Activated T-helper 1 cell treated with Interleukin-2 at 50 U/mL for 16 hours (primary cell): Measurements from ENCODE around the gene PRIMPOL.

Source experiments
- DNase-seq: peaks from one replicate; pipeline ENCODE4 v3.0.0-alpha.2; 2020; ENCODE audit warnings: low read depth

PRIMPOL gene

DNA sequence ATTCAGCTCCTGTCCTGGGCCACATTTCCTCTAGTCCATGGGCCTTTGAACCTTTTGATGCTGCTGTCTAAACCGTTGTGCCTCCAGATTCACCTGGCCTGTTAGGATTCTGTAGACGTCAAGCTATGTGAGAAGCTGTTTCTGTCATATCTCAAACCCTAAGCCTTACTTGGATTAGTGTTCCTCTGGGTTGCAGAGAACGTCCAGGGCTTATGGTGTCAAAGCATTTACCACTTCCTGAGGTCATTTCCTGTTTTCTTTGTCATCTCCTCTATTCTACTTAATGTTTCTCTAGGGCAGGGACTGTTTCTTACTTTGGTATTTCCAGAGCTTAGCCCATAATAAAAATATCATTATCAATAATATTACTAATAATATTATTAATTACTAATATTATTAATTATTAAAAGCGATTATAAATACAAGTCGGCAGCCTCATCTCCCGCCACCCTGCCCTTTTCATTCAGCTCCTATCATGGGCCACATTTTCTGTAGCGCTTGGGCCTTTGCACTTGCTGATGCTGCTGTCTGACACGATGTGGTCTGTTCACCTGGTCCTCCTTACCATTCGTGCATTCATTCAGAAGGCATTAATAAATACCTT is 19.1 kb downstream of the PRIMPOL start:
- no peak for DNase-seq

- DNase-seq = no peak
Measured at GRCh38 chr4:184669251-184669650, 19.7 kb downstream of the PRIMPOL start.

DNA sequence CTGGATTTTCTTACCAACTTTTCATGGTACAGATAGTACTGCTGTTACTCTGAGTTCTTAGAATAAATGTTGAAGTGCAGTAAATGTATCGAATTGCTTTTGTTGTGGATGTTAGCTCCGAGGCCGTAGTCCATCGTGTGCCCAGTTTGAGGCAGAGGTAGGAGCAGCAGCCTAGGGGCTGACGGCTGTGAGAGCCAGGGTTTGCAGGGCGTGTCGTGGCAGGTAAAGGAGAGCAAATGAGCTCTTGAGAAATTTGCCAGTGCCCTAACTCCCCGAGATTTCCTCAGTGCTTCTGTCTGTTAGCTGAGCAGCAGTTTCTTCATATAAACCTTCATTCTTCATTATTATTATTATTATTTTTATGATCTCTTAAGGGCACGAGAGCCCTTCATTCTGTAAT is 21.6 kb downstream of the PRIMPOL start:
- no peak for DNase-seq

GRCh38 chr4:184672741-184673140 is 23.2 kb downstream of the PRIMPOL start:
- DNase-seq = no peak

DNA sequence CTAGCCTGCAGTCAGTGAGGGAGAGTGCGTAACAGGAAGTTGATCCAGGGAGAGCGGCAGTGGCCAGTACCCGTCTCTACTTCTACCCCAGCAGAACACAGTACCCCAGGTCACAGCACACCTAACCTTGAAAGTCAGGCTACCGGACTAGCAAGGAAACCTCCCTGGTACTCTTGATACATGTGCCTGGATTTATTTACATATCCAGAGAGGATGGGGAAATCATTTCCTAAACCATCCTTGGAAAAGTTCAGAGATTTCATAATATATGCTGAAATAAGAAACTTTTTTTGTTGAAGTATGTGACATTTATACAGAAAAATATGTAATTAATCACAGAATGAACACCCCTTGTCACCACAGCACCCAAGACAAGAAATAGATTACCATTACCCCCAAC is 24.5 kb downstream of the PRIMPOL start:
- no peak for DNase-seq

DNA sequence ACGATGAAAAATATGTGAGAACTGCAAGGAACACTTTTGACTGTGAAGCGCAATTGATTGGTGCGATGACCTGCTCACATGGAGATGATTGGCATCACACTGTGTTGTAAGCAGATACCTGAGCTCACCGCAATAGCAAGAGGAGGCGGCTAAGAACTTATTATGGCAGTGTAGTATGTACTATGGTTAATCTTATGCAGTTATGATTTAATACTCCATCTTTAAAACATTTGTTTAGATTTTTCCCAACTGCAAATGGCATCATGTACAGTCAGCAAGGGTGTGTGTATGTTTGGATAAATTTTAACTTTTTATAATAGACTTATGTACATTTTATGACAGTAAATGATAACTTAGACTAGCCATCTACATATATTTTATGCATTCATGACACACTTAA is 25.5 kb downstream of the PRIMPOL start:
- no peak for DNase-seq

- no peak for DNase-seq
Measured at GRCh38 chr4:184675821-184676492, 26.4 kb downstream of the PRIMPOL start.

GRCh38 chr4:184680698-184681097 is 31.2 kb downstream of the PRIMPOL start:
- DNase-seq = no peak

DNA sequence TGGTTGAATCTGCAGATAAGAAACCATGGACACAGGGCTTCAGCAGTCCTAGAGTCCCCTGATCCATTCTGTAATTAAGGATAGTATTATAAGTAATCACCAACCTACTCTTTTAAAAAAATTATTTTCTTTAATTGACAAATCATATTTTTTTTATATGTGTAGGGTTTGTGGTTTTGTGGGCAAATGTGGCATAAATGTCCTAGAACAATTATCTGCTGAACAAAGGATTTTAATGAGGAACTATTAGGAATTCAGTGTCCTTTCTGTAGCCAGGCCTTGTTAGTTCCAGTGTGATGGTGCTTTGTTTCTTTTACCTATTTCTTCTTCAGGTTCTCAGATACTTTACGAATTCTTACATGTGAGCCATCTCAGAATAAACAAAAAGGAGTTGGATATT is 32.4 kb downstream of the PRIMPOL start:
- no peak for DNase-seq

GRCh38 chr4:184684491-184685189 is 35.1 kb downstream of the PRIMPOL start:
- no peak for DNase-seq

DNA sequence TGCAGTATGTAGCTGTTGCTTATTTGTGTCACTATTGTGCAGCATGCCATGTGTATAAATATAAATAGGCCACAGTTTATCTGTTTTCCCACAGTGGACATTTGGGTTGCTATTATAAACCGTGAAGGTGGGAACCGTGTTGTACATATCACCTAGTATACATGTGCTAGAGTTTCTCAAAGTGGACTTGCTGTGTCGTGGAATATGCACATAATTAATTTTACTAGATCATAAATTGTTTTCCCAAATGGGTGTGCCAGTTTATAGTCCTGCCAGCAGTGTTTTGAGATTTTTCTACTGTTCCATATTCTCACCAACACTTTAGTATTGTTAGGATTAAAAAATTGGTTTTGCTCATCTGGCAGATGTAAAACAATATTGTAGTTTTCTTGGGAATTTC is 38.5 kb downstream of the PRIMPOL start:
- no peak for DNase-seq

DNA sequence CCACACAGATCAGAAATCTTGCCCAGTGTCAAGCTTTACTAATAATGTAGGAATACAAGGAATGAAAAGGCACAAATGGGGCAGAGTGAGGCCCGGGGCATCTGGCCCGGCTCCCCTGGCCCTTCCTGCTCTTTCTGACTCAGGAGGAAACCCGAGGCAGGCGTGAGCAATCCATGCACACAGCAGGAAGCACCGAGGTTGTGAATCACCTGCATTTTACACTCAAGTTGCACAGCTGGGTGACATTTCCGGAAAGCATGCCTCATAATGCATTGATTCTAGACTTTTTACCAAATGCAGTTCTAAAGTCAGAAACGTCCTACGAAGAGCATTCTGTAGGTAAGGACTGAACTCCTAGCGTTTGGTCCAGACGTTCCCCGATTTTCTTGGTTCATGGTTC is 38.9 kb downstream of the PRIMPOL start:
- DNase-seq = no peak

DNA sequence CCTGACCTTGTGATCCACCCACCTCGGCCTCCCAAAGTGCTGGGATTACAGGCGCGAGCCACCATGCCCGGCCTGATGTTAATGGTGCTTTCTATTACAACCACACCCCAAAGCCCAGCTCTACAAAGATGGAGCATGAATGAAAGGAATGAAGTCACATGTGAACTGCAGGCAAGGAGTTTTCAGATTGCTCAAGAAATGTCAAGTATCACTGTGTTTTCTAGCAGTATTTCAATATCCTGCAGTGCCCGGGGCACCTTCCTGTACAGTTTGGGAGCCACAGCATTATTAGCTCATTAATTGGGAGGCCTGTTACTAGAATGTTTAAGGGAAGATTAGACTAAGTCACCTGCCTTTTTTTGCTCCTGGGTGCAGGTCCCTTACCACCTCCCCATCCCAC is 40.1 kb downstream of the PRIMPOL start:
- DNase-seq = no peak

- no peak for DNase-seq
Measured at GRCh38 chr4:184693056-184693455, 43.5 kb downstream of the PRIMPOL start.

DNA sequence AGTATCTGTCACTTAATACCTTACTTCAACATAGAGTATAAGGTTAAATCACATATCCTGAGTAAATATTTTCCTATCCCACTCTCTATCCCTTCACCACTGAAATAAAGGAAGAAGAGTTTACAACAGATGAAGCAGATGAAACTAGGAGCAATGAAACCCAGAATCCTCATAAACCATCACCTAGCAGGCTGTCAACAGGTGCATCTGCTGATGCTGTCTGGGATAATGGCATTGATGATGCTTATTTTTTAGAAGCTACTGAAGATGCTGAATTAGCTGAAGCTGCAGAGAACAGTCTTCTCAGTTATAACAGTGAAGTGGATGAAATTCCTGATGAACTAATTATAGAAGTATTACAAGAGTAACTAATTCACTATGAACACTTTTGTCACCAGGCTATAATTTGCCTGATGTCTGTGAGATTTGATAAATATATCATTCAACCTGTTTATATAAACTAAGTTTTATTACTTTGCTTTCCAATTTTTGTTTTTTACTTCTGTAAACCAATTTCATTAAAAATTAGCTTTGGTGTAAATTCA is 44.9 kb downstream of the PRIMPOL start:
- no peak for DNase-seq

DNA sequence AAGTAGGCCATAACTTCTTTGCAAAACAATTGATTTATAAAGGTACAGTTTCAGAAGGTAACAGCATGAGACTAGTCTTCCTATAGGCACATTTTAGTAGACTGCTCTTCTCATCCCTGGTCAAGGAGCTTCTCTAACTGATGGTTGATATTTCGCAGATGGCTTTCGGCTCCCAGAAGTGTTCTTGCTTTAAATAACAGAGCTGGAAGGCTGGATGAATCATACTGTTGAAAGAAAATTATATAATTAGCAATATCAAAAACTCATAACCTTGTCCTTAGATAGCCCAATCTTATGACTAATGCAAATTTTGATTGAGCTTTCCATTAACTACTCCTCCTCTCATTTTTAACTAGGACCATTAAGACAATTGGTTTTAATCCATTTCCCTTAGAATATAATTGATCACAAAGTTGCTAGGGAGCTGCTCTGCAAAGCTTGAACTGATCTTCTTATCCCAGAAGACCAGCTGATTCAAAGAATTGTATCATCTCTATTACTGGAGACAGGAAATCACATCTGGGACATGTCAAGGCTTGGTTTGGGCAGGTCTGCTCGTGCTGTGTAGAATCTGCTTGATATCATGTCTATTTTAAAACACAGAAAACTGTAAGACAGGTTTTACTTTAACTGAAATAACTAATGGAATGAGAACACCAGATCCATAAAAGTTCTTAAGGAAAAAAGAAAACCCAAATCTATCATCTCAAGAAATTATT is 45.8 kb downstream of the PRIMPOL start:
- no peak for DNase-seq

DNA sequence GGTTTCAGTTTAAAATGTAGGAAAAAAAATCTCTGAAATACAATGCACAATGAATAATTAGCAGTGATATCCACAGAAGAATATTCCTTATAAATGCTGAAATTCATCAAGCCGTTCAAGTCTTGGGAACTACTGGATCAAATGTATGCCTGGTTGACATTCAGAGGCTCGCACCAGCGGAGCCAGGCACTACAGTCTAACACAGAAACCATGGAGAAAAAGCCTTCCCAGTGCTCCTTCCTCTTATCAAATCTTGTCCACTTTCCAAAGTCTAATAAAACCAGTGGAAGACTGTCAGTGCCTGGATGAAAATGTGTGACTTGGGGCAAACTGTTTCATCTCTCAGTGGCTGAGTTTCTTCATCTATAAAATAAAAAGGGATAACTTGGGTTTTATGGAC is 48.4 kb downstream of the PRIMPOL start:
- no peak for DNase-seq

DNA sequence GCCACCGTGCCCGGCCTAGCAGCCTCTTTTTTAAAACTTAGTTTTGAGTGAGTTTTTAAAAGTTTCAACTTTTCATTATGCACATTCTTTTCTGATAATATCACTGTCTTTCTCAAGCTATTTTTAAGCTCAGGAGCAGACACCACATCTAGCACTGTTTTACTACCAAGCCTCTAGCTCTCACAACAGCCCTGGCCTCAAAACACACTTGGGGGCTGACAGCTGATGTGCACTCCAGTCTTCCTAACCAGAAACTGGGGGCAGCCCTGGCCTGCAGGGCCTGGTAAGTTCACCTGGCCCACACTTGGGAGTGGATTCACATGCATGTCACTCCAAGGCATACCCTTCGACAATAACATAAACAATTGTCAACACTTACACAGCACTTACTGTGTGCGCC is 50.4 kb downstream of the PRIMPOL start:
- DNase-seq = no peak

DNA sequence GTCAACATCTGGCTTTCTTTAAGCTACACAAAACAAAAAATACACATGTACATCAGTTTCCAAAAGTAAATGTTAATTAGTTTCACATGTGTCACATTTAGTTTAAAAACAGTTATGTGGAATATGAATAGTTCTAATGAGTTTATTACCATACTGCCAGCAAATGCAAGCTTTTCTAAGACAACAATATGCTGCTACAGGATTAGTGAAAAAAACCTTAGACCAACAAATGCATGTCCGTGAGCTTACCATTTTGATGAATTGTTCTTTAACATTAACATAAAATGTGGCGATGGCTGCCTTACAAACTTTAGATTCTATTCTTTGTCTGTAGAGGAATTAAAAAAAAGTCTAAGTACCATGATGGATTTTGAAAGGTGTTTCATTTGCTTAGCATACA is 52.6 kb downstream of the PRIMPOL start:
- no peak for DNase-seq

DNA sequence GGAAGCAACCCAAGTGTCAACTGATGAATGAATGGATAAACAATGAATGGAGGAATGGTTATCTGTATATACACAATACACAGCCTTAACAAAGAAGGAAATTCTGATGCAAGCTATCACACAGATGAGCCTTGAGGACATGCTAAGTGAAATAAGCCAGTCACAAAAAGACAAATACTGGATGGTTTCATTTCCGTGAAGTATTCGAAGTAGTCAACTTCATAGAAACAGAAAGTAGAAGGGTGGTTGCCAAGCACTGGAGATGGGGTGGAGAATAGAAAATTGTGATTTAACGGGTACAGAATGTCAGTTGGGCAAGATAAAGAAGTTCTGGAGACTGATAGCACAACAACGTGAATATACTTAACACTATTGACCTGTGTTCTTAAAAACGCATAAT is 56.2 kb downstream of the PRIMPOL start:
- DNase-seq = no peak

- DNase-seq = no peak
Measured at GRCh38 chr4:184706453-184706852, 56.9 kb downstream of the PRIMPOL start.

GRCh38 chr4:184712322-184712721 is 62.8 kb downstream of the PRIMPOL start:
- no peak for DNase-seq

DNA sequence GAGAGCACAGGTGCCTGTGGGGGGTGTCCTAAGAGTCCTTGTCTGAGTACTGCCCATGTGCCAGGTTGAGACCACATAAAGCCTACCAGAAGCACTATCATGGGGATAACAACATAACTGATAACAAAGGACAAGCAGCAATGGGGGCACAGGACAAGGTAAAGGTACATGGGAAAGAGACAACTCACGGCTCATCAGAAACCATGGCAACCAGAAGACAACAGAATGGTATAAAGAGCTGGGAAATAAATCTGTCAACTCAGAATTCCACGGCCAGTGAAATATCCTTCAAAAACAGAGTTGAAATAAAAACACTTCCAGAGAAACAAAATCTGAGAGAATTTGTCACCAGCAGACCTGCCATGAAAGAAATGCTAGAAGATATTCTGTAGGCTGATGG is 64.3 kb downstream of the PRIMPOL start:
- DNase-seq = no peak
